Fibroblast of the conjunctiva (primary cell): Measurements from ENCODE around the gene ATXN7L3B.
"Not testable (repeated sequence)": the region's sequence is repeated elsewhere in the genome, so short reads cannot be mapped to it uniquely, and the experiment has no call there.

Experiments
- DNase-seq: peaks from one replicate; pipeline ENCODE4 v3.0.0-alpha.2; 2010; ENCODE audit warnings: low read depth

ATXN7L3B gene

DNA sequence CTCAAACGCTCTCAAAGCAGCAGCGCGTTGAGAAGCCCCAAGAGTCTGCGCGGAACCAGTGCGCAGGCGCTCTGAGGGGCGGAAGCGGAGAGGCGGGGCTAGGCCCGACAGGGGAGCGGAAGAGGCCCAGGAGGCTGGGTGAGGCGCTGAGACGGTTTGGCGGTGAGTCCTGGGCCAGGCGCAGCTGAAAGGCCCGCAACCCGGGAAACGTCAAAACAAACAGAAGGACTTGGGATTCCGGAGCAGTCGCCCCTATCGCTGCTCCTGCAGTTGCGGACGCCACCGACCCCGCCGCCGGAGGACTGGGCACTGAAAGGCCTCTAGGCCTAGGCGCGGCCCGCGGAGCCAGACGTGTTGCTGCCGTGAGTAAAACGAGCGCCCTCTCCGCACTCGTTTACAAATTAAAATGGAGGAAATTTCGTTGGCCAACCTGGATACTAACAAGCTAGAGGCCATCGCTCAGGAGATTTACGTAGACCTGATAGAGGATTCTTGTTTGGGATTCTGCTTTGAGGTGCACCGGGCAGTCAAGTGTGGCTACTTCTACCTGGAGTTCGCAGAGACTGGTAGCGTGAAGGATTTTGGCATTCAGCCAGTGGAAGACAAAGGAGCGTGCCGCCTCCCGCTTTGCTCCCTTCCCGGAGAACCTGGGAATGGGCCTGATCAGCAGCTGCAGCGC is at the start of gene ATXN7L3B:
TSS of gene ATXN7L3B (plus strand) at position 129 of the 679 bp plus-strand sequence. CDS start at position 407, 278 bp downstream.
- DNase-seq = peak; percentile 91

- DNase-seq = no peak
Observed at GRCh38 chr12:74488134-74488533, 49.5 kb upstream of the ATXN7L3B start.

- DNase-seq = no peak
Observed at GRCh38 chr12:74489543-74489942, 48.1 kb upstream of the ATXN7L3B start.

DNA sequence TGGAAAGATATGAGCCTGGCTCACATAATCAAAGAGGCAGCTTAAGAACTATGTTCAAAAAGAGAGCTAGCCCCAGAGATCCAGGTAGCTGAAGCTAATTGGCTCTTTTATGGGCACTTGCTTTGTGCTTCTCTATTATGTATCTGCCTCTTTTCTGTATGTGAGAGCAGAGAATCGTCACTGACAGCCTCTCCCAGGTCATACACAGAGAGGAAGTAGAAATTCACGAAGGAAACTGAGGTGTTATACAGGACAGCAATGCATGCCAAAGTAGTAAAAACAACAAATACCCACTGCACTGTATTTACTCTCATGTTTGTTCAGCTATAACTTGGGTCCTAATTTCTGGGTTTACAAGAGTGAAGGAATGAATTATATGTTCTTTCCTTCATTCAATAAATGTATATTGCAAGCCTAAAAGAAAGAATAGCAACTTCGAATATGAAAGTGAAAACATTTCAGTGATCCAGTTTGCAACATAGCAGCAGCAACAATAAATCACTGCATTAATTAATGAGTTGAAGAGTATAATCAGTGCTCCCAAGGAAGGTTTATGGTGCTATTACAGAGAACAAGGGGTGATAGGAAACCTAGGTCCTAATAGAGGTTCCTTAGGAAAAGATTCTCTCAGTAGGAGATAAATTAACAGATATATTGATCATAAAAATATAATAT is 47.1 kb upstream of the ATXN7L3B start:
- no peak for DNase-seq

GRCh38 chr12:74491374-74491773 is 46.3 kb upstream of the ATXN7L3B start:
- no peak for DNase-seq

GRCh38 chr12:74499192-74499591 is 38.4 kb upstream of the ATXN7L3B start:
- no peak for DNase-seq

- DNase-seq = not testable (repeated sequence)
Observed at GRCh38 chr12:74508873-74509657, 28.6 kb upstream of the ATXN7L3B start.

DNA sequence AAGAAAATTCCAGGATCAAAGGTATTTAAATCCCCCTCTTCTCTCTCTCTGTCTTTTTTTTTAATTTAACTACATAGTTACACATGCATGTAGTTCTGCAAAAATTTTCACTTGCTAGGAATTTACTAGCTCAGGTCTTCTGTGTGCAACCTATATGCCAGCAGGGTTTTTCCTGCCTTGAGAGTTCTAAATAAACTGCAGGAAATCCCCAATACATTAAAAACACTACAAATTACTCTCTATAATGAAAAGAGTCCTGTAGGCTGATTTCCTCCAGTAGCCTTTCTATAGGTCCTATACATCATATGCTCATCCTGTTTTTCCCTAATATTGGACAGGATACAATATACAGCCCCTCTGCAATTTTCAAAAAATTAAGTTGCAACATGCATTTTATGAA is 27.7 kb upstream of the ATXN7L3B start:
- no peak for DNase-seq

- DNase-seq = no peak
Observed at GRCh38 chr12:74514098-74514872, 23.4 kb upstream of the ATXN7L3B start.

DNA sequence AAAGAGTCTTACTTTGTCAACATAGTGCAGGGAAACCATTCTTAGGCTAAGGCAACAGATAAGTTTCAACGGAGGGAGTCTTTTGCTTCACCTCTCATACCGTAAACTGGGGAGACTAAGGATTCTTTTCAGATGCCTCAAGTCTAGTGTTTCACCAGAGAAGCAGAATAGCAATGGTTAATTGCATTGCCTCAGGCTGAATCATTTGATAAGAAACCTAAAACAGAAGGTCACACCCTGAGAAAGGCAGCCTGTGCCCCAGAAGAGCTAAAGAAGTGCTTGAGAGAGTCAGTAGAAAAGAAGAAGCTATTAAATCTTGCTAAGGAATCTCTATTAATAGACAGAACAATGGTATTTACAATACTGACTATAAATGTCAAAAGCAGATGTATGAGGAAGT is 21.8 kb upstream of the ATXN7L3B start:
- DNase-seq = no peak

DNA sequence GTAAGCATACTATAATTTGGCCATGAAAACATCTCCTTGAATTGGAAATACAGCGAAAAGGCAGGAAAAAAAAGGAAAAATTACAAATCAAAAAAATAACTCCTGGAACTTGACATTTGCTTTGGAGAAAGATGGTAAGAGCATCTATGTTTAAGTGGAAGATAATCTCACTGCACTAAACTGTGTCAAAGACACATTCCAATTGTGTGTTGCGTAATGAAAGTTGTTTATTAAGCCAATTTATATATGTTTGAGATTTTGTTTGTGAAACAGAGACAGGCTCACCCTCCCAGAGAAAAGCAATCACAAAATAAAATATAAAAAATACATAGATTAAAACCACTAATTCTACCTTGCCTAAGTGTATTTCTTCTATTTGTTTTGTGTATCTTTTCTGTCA is 11.1 kb upstream of the ATXN7L3B start:
- DNase-seq = no peak

- DNase-seq = no peak
Observed at GRCh38 chr12:74527491-74527890, 10.1 kb upstream of the ATXN7L3B start.

DNA sequence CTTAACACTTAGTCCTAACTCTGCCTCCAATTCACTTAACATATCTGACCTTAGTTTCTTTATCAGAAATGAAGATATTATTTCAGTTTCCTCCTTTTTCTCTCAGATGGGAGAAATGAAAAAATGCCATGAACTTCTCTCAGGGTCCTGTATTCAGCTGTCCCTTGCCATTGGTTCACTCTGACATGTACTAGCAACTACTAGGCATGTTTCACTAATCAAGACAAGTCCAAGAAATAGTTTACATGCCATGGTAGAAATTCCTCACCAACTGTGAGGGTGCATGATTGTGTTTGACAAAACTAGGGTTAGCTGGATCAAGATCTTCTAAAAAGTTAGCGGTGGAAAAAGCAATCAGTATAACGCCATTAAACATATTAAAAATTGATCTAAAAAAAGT is 7.0 kb upstream of the ATXN7L3B start:
- DNase-seq = no peak

DNA sequence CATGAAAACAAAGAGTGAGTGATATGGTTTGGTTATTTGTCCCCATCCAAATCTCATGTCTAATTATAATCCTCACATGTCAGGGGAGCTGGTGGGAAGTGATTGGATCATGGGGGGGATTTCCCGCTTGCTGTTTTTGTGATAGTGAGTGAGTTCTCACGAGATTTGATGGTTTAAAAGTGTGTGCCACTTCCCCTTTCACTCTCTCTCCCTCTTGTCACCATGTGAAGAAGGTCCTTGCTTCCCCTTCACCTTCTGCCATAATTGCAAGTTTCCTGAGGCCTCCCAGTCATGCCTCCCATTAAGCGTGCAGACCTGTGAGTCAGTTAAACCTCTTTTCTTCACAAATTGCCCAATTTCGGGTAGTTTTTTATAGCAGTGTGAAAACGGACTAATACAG is 2.1 kb upstream of the ATXN7L3B start:
- no peak for DNase-seq

DNA sequence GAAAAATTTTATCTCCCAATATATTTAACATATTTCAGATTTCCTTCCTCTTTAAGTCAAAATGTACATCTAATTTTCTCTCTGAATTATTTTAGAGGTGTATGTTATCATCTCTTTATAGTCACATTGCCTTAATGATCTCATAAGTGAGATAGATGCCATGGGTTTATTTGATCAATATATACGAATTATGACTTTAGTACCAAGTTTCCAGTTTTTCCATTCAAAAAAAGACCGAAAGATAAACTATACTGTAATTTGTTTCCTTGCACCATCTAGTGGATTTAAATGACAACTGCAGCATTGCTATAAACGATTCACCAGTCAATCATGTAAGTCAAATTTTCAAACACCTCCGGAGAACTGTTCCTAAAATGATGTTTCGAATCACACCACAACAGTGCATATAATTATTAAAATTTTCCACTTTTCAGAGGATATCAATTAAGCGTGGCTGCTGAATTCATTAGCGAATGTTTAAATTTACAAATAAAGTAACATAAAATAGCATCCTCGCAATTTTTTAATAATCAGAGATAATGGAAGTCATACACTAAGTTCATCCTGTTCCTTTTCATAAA is 419 bp upstream of the ATXN7L3B start:
- peak; percentile 50 for DNase-seq

GRCh38 chr12:74538491-74539258 is 1.0 kb downstream of the ATXN7L3B start:
- no peak for DNase-seq

DNA sequence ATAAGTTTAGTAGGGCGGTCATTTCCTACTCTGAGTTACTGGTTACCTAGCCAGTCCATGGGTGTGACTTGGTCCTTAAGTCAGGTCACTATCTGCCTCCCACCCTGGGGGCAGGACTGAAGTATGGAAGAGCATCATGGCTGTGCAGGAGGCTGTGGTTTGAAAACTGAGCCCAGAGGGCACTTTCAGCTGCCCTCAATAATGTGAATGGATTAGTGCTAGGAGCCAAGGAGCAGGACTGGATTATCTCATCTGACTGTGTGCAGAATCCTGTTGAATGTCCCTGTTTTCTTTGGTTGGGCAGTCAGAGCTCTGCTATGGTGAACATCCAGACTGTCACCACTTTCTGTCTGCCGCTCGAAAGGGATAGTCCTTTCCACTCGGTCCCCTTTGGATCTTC is 1.6 kb downstream of the ATXN7L3B start:
- no peak for DNase-seq

DNA sequence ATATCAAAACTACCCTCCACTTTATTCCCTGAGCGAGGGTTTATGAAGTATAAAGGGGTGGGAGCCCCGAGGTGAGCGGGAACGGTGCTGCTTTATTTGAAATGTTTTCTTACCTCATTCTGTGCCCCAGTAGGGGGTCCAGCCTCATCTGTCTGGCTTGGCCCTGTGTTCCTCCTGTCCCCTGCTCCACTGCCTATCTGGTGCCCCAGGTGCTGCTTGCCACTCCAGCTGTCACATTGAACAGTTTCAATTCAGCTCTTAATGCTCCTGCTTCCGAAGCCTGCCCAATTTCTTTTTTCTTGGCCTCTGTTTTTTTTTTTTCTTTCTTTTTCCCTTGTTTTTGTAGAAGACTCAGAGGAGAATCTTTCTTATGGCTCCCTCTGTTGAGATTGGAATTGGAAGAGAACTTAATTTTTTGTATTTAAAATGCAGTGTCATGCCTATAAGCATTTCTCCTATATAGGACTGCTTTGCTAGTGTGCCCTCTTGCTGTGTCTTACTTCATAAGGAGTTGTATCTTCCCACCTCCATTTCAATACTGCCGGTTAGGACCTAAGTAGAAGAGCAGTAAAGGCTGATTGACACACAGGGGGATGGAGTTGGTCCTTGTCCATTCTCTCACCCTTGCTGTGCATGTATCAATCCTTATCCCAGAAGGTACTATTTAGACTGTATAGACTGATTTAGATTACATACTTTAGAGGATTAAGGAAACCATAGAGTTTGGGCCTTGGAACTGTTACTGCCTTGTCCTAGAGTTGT is 2.3 kb downstream of the ATXN7L3B start:
- no peak for DNase-seq

GRCh38 chr12:74541074-74541473 is 3.4 kb downstream of the ATXN7L3B start:
- no peak for DNase-seq

DNA sequence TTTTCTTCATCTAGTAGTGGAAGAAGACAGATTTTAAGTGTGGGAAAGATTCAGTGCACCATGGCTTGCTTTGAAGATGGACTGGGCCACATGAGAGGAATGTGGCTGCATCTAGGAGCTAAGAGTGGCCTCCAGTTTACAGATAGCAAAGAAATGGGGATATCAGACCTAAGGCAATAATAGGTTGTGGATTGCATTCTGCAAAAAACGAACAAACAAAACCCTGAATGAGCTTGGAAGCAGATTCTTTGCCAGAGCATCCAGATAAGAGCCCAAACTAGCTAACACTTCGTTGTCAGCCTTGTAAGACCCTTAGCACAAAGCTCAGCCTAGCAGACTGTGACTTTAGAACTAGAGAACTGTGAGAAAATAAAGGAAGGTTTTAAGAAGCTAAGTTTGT is 9.6 kb downstream of the ATXN7L3B start:
- DNase-seq = no peak
